GM19239 (cell line): ENCODE measurements around the gene TSPAN32.
"Not testable (repeated sequence)": the region's sequence is repeated elsewhere in the genome, so short reads cannot be mapped to it uniquely, and the experiment has no call there.

Source experiments
- DNase-seq: peaks from one replicate; pipeline ENCODE4 v3.0.0; 2011; ENCODE audit warnings: low spot score; ENCODE audit not compliant: insufficient read length
- FAIRE-seq: peaks from 2 replicates; lab custom pipeline; 2011; peaks lifted over from hg19 to GRCh38; lab: Jason Lieb, UNC

TSPAN32 gene

GRCh38 chr11:2280208-2280607, 21.6 kb upstream of the TSPAN32 start:
- FAIRE-seq (no peak), DNase-seq (no peak)

- FAIRE-seq, DNase-seq: not testable (repeated sequence)
Observed at GRCh38 chr11:2286350-2286749, 15.5 kb upstream of the TSPAN32 start.

GRCh38 chr11:2287091-2287490, 14.7 kb upstream of the TSPAN32 start:
- DNase-seq (no peak), FAIRE-seq (no peak)

- DNase-seq = no peak
Observed at GRCh38 chr11:2289350-2289749, 12.5 kb upstream of the TSPAN32 start.

GRCh38 chr11:2289859-2290258, 12.0 kb upstream of the TSPAN32 start:
- FAIRE-seq (no peak), DNase-seq (no peak)

More at GRCh38 chr11:2289350-2289749, 12.5 kb upstream of the TSPAN32 start:
- FAIRE-seq = no peak

- DNase-seq (no peak), FAIRE-seq (no peak)
Observed at GRCh38 chr11:2290351-2290841, 11.4 kb upstream of the TSPAN32 start.

GRCh38 chr11:2293531-2293971, 8.3 kb upstream of the TSPAN32 start:
- no peak for DNase-seq
- FAIRE-seq = no peak

GRCh38 chr11:2293984-2294925, 7.6 kb upstream of the TSPAN32 start:
- no peak for FAIRE-seq
- DNase-seq = no peak

GRCh38 chr11:2294926-2295290, 6.9 kb upstream of the TSPAN32 start:
- FAIRE-seq (no peak), DNase-seq (no peak)

- FAIRE-seq (no peak), DNase-seq (no peak)
Observed at GRCh38 chr11:2295971-2296912, 5.6 kb upstream of the TSPAN32 start.

GRCh38 chr11:2296913-2297622, 4.7 kb upstream of the TSPAN32 start:
- no peak for FAIRE-seq
- no peak for DNase-seq

- FAIRE-seq = no peak
- no peak for DNase-seq
Observed at GRCh38 chr11:2297623-2298030, 4.2 kb upstream of the TSPAN32 start.

- no peak for DNase-seq
- FAIRE-seq = no peak
Observed at GRCh38 chr11:2298131-2298794, 3.5 kb upstream of the TSPAN32 start.

- FAIRE-seq (no peak), DNase-seq (no peak)
Observed at GRCh38 chr11:2298795-2299761, 2.7 kb upstream of the TSPAN32 start.

GRCh38 chr11:2299773-2300172, 2.0 kb upstream of the TSPAN32 start:
- DNase-seq (no peak), FAIRE-seq (no peak)

GRCh38 chr11:2300290-2300935, 1.4 kb upstream of the TSPAN32 start:
- DNase-seq (no peak), FAIRE-seq (no peak)

GRCh38 chr11:2300936-2301630, 730 bp upstream of the TSPAN32 start:
- FAIRE-seq = no peak
- DNase-seq = no peak
